Esophagus mucosa (tissue), 1 donor: ENCODE data around the gene RAB1B. TPM values are rescaled to one million over a fixed set of nuclear protein-coding genes. Genes with fewer than 3 reads are reported as not detected.

Experiments
- ATAC-seq: fragments of 200-7000 bp; cut with Tn5 transposase; one replicate; pipeline ENCODE4 v1.9.1; 2020
- total RNA-seq: library from RNA; stranded (reverse); gene quantifications from one replicate; pipeline ENCODE4 v1.2.4, GENCODE V29; 2023
- donor health status: DM: yes; HTN: yes; CAD: no.

The RAB1B gene
- total RNA-seq, 1 donor from 2014 or later: 145 TPM

DNA sequence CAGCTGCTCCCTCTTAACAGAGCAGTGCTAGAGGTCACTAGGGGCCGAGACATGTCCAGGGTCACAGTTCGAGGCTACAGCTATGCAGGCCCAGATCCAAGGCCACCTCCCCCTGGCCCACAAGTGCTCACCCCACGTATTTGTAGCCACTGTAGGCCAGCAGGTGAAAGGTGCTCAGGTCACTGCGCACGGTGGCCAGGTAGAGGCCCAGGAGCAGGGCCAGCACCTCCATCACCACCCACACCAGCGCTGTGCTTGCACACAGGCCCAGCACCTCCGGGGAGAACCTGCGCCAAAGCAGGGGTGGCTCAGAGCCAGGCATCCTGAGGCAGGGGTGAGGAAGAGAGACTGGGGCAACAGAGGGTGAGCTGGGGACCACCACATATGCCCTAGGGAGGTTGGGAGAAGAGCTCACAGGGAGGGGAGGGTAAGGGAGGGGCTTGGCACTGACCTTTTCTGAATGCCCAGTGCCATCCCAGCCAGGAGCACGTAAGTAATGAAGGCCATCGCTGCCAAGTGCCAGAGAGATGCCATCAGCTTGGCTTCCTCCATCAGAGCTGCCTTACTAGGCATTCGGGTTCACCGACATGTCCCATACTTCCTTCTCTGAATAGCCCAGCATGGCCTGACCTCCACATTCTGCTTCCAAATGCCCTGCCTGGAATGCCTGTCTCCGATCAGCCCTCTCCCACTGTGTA is 17.0 kb downstream of the RAB1B start:
- ATAC-seq: no peak

GRCh38 chr11:66286699-66287098 is 18.3 kb downstream of the RAB1B start:
- no peak for ATAC-seq

DNA sequence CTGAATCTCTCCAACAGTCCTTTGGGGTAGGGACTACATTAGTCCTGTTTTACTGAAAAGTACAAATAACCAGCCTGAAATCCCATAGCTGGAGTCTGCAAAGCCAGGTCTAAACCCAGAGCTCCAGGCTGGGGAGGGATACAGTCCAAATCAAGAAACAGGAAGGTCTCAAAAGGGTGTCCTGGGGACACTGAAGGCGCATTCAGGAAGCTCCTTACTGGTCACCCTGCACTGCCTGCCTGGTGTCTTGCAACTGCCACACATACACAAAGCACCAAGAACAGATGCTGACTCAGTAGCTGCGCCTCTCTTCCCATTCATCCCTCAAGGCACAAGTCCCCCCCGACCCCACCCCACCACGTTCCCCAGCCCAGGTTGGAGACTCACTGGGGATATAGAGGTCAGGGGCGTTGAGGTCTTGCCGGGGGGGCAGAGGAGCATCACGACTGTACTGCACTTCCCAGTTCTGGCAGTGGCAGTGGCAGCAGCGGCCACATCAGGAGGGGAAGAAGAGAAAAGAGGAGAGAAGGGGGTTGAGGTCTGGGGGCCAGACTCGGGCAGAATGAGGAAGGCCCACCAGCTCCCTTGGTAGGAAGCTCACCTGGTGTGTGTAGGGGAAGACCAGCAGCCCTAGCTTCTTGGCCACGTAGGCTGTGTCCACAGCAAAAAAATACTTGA is 18.9 kb downstream of the RAB1B start:
- no peak for ATAC-seq

DNA sequence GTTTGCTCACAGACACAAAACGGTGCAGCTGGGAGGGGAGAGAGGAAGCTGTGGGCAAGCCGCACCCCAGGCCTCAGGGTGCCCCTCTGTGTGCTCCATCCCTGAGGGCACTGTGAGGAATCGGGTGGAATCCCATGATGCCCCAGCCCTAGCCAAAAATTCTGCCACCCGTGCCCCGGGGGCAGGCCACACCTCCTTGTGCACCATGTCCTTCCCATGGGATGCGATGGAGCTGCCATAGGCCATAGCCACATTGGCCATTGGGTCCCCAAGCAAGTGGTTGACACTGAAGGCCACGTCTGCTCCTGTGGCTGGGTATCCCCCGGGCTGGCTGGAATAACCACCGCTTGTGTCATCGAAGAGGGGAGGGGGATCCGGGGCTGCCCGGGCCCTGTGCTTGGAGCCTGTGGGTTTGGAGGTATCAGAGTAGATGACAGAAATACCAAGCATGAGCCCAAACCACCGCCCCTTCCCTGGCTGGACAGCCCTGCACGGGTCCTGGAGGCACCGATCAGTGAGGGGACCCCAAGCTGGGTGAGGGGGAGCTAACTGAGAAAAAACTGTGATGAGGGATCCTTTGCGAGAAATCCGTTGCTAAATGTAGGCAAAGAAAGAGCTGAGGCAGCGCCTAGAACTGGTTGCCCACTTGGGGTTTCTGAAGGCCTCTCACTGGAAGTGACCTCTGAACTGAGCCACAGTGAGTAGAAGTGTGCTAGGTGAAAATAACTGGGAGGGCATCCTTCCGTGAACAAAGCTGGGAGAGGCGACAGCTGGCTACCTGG is 19.6 kb downstream of the RAB1B start:
- no peak for ATAC-seq

GRCh38 chr11:66288671-66289547 is 20.5 kb downstream of the RAB1B start, which contains the start of gene YIF1A:
YIF1A (minus strand) TSS chr11:66289143; CDS start chr11:66288985, 158 bp downstream.
- ATAC-seq: peak; percentile 94

- ATAC-seq: peak; percentile 23
Observed at GRCh38 chr11:66289548-66290329, 21.3 kb downstream of the RAB1B start.

DNA sequence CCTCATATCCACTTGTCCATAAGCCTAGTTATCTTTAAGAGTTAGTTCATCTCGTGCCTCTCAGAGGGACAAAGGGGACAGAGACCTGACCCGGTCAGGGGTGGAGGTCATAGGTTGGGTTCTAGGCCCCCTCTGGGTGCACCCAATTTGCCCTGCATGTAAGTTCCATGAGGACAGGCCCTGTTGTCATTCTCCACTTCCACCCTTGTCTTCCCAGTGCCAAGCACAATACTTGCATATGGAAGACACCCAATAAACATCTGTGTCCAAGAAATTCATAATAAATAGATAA is 21.8 kb downstream of the RAB1B start:
- ATAC-seq: no peak

GRCh38 chr11:66291303-66291705 is 22.9 kb downstream of the RAB1B start:
- no peak for ATAC-seq

DNA sequence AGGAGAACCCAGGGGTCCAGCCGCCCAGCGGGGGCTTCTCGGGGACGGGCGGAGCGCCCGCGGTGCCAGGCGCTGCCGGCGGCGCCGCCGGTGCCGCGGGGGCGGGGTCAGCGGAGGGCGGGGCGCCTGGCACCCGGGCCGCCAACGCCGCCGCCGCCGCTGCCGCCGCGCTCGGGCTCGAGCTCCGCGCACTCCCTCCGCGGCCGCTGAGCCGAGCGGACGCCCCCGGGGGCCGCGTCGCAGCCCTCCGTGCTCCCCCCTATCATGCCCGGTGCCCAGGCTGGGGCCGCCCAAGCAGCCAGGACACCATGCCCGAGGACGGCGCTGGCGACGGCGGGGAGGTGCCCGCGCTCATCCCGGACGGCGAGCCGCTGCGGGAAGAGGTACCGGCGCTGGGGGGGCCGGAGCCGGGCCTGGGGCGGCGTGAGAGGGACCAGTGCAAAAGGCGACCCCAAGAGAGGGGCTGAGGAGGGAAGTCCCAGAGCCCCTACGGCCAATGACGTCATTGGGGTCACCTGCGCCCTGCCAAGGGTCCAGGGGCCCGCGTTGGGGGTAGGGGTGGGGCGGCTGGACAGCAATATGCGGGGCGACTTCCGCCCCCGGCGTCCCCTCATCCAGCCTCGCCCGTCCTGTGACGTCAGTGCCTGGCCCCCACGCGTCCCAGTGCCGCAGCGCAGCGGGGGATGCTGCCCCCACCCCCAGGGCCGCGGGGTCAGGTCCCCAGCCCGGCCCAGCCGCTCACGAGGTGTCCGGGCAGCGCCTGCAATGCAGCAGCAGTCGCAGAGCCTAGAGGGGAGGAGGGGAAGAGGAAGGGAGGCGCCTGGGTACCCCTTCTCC is 23.5 kb downstream of the RAB1B start, which contains the start of gene TMEM151A:
TMEM151A (plus strand) TSS at position 189 of the 837 bp plus-strand sequence; CDS start at position 309, 120 bp downstream.
- no peak for ATAC-seq

DNA sequence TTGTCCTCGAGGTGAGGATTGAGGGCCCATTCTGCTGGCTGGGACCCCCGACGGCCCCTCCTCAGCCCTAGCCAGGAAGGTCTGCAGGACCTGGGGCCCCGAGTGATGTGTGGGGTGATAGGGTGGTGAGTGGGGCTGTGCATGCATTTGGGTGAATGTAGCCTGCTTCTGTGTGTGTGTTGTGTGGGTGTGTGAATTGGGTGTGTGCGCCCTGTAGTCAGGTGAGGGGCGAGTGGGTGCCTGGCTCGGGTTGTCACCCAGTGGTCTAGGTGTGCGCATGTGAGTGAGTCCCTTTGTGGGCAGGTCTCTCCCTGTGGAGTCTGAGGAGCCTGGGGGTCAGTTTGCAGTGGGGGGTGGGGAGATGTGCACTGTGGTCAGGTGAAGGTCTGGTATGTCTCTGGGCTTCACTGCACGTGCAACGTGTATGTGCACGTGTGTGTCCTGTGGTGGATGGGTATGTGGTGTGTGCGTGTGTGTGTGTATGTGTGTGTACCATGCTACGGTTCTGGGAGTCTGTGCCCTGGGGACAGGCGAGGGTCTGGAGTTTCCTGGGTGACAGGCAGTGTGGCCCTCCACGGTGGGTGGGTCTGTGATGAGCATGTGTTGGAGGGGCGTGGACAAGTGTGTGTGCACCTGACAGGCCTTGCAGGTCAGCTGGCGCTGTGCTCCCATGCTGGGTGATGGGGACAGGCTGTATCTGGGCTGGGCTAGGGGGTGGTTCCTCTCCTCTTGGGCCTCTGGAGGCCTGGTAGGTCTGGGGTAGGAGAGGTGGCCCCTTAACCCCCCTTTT is 24.3 kb downstream of the RAB1B start:
- ATAC-seq: no peak

DNA sequence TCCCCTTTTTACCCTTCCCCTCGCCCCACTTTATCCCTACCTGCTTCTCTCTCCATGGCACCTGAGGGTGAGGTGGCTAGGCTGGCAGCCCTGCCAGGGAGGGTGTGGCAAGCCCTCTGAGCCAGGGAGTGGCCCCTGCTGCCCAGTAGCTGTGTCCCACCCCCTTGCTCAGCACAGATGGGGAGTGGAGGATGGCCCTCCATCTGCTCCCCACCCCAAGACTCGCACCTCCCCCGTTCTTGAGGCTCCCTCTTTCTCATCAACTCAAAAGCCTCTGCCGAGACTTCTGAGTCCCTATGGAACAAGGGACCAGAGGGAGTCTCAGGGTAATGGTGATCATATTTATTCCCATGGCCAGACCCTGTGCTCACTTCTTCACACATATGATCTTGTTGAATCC is 24.9 kb downstream of the RAB1B start:
- no peak for ATAC-seq

GRCh38 chr11:66293777-66294625 is 25.6 kb downstream of the RAB1B start:
- no peak for ATAC-seq

DNA sequence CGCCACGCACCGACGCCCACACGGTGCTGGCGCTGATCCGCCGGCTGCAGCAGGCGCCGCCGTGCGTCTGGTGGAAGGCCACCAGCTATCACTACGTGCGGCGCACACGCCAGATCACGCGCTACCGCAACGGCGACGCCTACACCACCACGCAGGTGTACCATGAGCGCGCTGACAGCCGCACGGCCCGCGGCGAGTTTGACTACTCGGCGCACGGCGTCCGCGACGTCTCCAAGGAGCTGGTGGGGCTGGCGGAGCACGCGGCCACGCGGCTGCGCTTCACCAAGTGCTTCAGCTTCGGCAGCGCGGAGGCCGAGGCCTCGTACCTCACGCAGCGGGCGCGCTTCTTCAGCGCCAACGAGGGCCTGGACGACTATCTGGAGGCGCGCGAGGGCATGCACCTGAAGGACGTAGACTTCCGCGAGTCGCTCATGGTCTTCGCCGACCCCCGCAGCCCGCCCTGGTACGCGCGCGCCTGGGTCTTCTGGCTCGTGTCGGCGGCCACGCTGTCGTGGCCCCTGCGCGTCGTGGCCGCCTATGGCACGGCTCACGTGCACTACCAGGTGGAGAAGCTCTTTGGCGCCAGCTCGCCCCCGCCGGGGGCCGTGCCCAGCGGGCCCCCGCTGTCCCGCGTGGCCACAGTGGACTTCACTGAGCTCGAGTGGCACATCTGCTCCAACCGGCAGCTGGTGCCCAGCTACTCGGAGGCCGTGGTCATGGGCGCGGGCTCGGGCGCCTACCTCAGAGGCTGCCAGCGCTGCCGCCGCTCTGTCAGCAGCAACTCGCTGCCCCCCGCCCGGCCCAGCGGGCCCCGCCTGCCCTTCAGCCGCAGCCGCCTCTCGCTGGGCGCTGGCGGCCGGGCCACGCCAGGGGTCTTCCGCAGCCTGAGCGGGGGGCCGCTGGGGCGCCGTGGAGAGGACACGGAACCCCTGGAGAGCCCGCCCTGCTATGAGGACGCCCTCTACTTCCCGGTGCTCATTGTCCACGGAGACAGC is 26.5 kb downstream of the RAB1B start:
- ATAC-seq: no peak

DNA sequence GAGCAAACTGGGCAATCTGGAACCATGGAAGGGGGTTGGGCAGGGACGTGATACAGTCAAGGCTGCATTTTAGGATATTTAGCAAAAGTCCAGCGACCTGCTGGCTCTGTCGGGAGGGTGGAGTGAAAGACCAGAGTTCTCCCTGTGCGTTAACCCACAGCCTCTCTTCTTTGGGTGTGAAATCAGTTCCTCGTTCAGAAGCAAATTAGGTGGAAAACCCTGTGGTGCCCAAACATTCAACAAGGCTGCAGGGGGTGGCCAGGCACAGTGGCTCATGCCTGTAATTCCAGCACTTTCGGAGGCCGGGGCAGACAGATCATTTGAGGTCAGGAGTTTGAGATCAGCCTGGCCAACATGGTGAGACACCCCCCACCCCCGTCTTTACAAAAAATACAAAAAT is 29.2 kb downstream of the RAB1B start:
- ATAC-seq: no peak

DNA sequence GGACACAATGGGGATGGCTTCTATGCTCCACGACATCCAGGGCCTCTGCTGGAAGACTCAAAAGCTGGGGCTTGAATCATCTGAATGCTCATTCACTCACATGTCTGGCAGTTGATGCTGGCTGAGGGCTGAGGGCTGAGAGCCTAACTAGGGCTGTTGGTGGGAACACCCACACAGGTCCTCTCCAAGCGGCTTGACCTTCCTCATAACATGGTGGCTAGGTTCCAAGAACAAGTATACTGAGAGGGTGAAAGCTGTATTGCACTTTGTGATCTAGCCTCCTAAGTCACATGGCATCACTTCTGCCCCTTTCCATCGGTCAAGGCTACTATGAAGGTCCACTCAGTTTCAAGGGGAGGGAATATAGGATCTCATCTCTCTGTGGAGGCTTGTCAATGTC is 30.7 kb downstream of the RAB1B start:
- ATAC-seq: no peak

- ATAC-seq: no peak
Observed at GRCh38 chr11:66302656-66303055, 34.2 kb downstream of the RAB1B start.

GRCh38 chr11:66309475-66309874 is 41.0 kb downstream of the RAB1B start:
- no peak for ATAC-seq

- no peak for ATAC-seq
Observed at GRCh38 chr11:66310324-66310723, 41.9 kb downstream of the RAB1B start.
